ENCODE data around the gene DNAJB6.

DNA sequence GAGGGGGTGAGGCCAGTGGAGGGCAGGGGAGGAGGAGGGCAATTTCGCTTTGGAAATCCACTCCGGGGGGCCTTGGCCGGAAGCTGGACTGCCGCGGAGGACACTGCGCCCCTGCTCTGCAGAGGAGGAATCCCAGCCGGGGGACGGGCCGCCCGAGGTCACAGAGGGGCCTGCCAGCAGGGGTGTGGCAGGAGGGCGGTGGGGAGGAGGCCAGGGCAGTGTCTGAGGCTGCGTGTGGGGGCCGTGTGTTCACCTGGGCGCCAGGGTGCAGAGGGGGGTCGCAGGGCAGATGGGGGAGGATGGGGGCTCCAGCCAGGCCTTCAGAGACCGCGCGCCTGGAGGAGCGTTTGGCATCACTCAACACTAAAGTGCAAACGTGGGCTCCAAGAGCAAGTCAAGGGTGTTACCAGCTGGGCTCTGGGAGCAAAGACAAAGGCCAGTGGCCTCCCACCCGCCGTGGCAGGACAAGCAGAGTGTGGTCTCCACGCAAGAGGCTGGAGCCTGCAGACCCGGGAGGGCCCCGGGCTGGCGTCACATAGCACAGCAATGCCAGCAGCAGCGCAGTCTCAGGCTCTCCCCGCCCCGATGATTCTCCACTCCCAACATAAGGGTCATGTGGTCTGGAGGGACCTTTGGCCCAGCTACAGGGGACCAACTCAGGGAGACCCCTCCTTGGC is 45.3 kb upstream of the DNAJB6 start:
- TF ChIP-seq, protein P1, sequence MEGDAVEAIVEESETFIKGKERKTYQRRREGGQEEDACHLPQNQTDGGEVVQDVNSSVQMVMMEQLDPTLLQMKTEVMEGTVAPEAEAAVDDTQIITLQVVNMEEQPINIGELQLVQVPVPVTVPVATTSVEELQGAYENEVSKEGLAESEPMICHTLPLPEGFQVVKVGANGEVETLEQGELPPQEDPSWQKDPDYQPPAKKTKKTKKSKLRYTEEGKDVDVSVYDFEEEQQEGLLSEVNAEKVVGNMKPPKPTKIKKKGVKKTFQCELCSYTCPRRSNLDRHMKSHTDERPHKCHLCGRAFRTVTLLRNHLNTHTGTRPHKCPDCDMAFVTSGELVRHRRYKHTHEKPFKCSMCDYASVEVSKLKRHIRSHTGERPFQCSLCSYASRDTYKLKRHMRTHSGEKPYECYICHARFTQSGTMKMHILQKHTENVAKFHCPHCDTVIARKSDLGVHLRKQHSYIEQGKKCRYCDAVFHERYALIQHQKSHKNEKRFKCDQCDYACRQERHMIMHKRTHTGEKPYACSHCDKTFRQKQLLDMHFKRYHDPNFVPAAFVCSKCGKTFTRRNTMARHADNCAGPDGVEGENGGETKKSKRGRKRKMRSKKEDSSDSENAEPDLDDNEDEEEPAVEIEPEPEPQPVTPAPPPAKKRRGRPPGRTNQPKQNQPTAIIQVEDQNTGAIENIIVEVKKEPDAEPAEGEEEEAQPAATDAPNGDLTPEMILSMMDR (IDR thresholded peaks at IDR 0.05) = no peak
- TF ChIP-seq ZFX (IDR thresholded peaks at IDR 0.05; ENCODE audit: borderline replicate concordance) = no peak

All from 22Rv1 (cell line).